DMS114 treated with DMSO at 0.1 percent for 48 hours (cell line): Measurements from ENCODE around the gene ARL13A.
"Not testable (repeated sequence)": the region's sequence is repeated elsewhere in the genome, so short reads cannot be mapped to it uniquely, and the experiment has no call there.

ENCODE experiments used
- DNase-seq: peaks from one replicate; lab custom pipeline; 2025; ENCODE audit not compliant: unreplicated experiment; lab: John Stamatoyannopoulos, UW

ARL13A gene

GRCh38 chrX:100969408-100969807 is at the start of gene ARL13A:
TSS of gene ARL13A (plus strand) at chrX:100969708. CDS start at chrX:100973690, 3,982 bp downstream.
- DNase-seq, result no peak

GRCh38 chrX:100924375-100924774 is 45.1 kb upstream of the ARL13A start:
- no peak for DNase-seq

GRCh38 chrX:100926453-100926852 is 43.1 kb upstream of the ARL13A start:
- no peak for DNase-seq

- DNase-seq, result no peak
These were observed 40.6 kb upstream of the ARL13A start, which contains the start of gene XKRX for GRCh38 chrX:100928660-100929613. TSS of gene XKRX (minus strand) at chrX:100928917. CDS start at chrX:100928304, 613 bp downstream.

GRCh38 chrX:100931218-100931924 is 38.1 kb upstream of the ARL13A start:
- no peak for DNase-seq

GRCh38 chrX:100931925-100932285 is 37.6 kb upstream of the ARL13A start:
- no peak for DNase-seq

GRCh38 chrX:100935767-100936166 is 33.7 kb upstream of the ARL13A start:
- DNase-seq, result no peak

- DNase-seq, result no peak
These were observed 30.2 kb upstream of the ARL13A start for GRCh38 chrX:100939333-100939732.

GRCh38 chrX:100944601-100945000 is 24.9 kb upstream of the ARL13A start:
- DNase-seq, result no peak

GRCh38 chrX:100946299-100946927 is 23.1 kb upstream of the ARL13A start:
- no peak for DNase-seq

GRCh38 chrX:100948557-100948956 is 21.0 kb upstream of the ARL13A start:
- no peak for DNase-seq

- no peak for DNase-seq
These were observed 6.7 kb upstream of the ARL13A start for GRCh38 chrX:100962811-100963210.

- DNase-seq, result no peak
These were observed 5.1 kb upstream of the ARL13A start for GRCh38 chrX:100964362-100964761.

GRCh38 chrX:100969936-100970335 is 428 bp downstream of the ARL13A start:
- DNase-seq, result no peak

- DNase-seq, result no peak
These were observed 3.9 kb downstream of the ARL13A start for GRCh38 chrX:100973411-100973810.

- DNase-seq, result no peak
These were observed 5.7 kb downstream of the ARL13A start for GRCh38 chrX:100975212-100975611.

GRCh38 chrX:100976211-100976610 is 6.7 kb downstream of the ARL13A start:
- DNase-seq, result no peak

GRCh38 chrX:100979881-100980607 is 10.5 kb downstream of the ARL13A start:
- DNase-seq, result no peak

- DNase-seq, result no peak
These were observed 11.3 kb downstream of the ARL13A start for GRCh38 chrX:100980608-100981497.

- not testable (repeated sequence) for DNase-seq
These were observed 12.0 kb downstream of the ARL13A start for GRCh38 chrX:100981498-100981845.
